SU-DHL-6 (cell line): Measurements from ENCODE around the gene USP7.
"Not testable (repeated sequence)": the region's sequence is repeated elsewhere in the genome, so short reads cannot be mapped to it uniquely, and the experiment has no call there.

Source experiments
- H2AFZ ChIP-seq: fragments of 200-600 bp; sonication (generic); 2 replicates; pipeline ENCODE4 v1.6.1; 2014; ENCODE audit warnings: low read depth, mild to moderate bottlenecking, moderate library complexity, mixed read lengths, antibody characterized with exemption, low read length; ENCODE audit not compliant: severe bottlenecking
- H3F3A ChIP-seq: fragments of 200-600 bp; shearing (Covaris generic); 2 replicates; pipeline ENCODE4 v1.6.0; 2016; ENCODE audit warnings: antibody characterized with exemption, mild to moderate bottlenecking; ENCODE audit not compliant: insufficient read depth
- H3K27ac ChIP-seq: fragments of 200-600 bp; sonication (generic); 2 replicates; pipeline ENCODE4 v1.5.1; 2016; ENCODE audit warnings: low read depth, mild to moderate bottlenecking, low read length, moderate library complexity, mixed read lengths
- H3K27me3 ChIP-seq: fragments of 200-600 bp; sonication (generic), shearing (Covaris generic); 2 replicates; pipeline ENCODE4 v1.6.0; 2014; ENCODE audit warnings: mild to moderate bottlenecking, low read length
- H3K36me3 ChIP-seq: fragments of 200-600 bp; sonication (generic); 2 replicates; pipeline ENCODE4 v1.6.1; 2014; ENCODE audit warnings: mild to moderate bottlenecking, low read length, mixed read lengths
- H3K4me2 ChIP-seq: fragments of 300-600, 200-600 bp; shearing (Covaris generic), sonication (generic); 2 replicates; pipeline ENCODE4 v1.6.0; 2014; ENCODE audit warnings: low read length, low read depth, mild to moderate bottlenecking; ENCODE audit not compliant: poor library complexity, severe bottlenecking
- H3K4me3 ChIP-seq: fragments of 200-600 bp; sonication (generic); 2 replicates; pipeline ENCODE4 v1.5.1; 2014; ENCODE audit warnings: antibody characterized with exemption, low read length, mild to moderate bottlenecking, mixed read lengths; ENCODE audit not compliant: insufficient read depth, poor library complexity, severe bottlenecking
- H3K79me2 ChIP-seq: fragments of 200-600 bp; sonication (generic); 2 replicates; pipeline ENCODE4 v1.6.1; 2014; ENCODE audit warnings: mild to moderate bottlenecking, low read length, moderate library complexity; ENCODE audit not compliant: insufficient read depth
- H3K9ac ChIP-seq: fragments of 200-600 bp; sonication (generic); 2 replicates; pipeline ENCODE4 v1.7.0; 2014; ENCODE audit warnings: mild to moderate bottlenecking, low read length
- H3K9me2 ChIP-seq: fragments of 200-600 bp; sonication (generic); replicated peaks from 2 replicates; pipeline ENCODE4 v1.6.1; 2014; ENCODE audit warnings: low read length; ENCODE audit not compliant: insufficient read depth
- H3K9me3 ChIP-seq: fragments of 200-600 bp; sonication (generic); 2 replicates; pipeline ENCODE4 v1.6.1; 2014; ENCODE audit warnings: low read length, mixed read lengths; ENCODE audit not compliant: insufficient read depth
- H4K20me1 ChIP-seq: fragments of 200-600 bp; sonication (generic); 2 replicates; pipeline ENCODE4 v1.6.1; 2014; ENCODE audit warnings: low read depth, mild to moderate bottlenecking, antibody characterized with exemption, low read length, moderate library complexity, mixed read lengths
- CTCF ChIP-seq: fragments of 200-600 bp; sonication (generic); IDR thresholded peaks from one replicate; pipeline ENCODE4 v1.5.1; 2017; ENCODE audit warnings: antibody characterized with exemption, mild to moderate bottlenecking, low read length, moderate library complexity; ENCODE audit not compliant: insufficient read depth, poor library complexity, severe bottlenecking
- EZH2phosphoT487 ChIP-seq: fragments of 200-600 bp; sonication (generic), shearing (Covaris generic); conservative IDR thresholded peaks from 2 replicates; pipeline ENCODE4 v1.6.1; 2018; ENCODE audit warnings: mild to moderate bottlenecking, antibody characterized with exemption, low read length, moderate library complexity, mixed read lengths

Gene USP7

GRCh38 chr16:8877894-8878522, 85.7 kb downstream of the USP7 start:
- Histone ChIP-seq H3K4me2 (no peak overlapping the region), H3K27ac (no peak overlapping the region)
- TF ChIP-seq EZH2phosphoT487 (no peak), CTCF (no peak)

GRCh38 chr16:8875317-8875716, 88.4 kb downstream of the USP7 start:
- H2AFZ ChIP-seq, H3K9me2 ChIP-seq, H4K20me1 ChIP-seq, H3K79me2 ChIP-seq, H3F3A ChIP-seq, H3K9ac ChIP-seq, H3K27me3 ChIP-seq, H3K4me3 ChIP-seq, H3K4me2 ChIP-seq, H3K36me3 ChIP-seq, H3K27ac ChIP-seq, H3K9me3 ChIP-seq: not testable (repeated sequence)

More at GRCh38 chr16:8877894-8878522, 85.7 kb downstream of the USP7 start:
- Histone ChIP-seq H3K27me3 (no peaks in the 10 kb centered on the region), H3K9me3 (no peaks in the 10 kb centered on the region), H2AFZ (no peak overlapping the region), H3K4me3 (no peak overlapping the region), H3K36me3 (no peaks in the 10 kb centered on the region), H3F3A (no peaks in the 10 kb centered on the region), H4K20me1 (no peaks in the 10 kb centered on the region), H3K9me2 (no peaks in the 10 kb centered on the region), H3K9ac (no peak overlapping the region), H3K79me2 (no peaks in the 10 kb centered on the region)

GRCh38 chr16:8874388-8874787, 89.3 kb downstream of the USP7 start:
- H3K9ac ChIP-seq: no peak overlapping the region
- H3K36me3 ChIP-seq: no peaks in the 10 kb centered on the region
- H3K4me2 ChIP-seq: no peak overlapping the region
- no peaks in the 10 kb centered on the region for H4K20me1 ChIP-seq
- H3K27ac ChIP-seq: no peak overlapping the region
- H3K27me3 ChIP-seq: no peaks in the 10 kb centered on the region
- H3K79me2 ChIP-seq: no peaks in the 10 kb centered on the region
- H3K9me2 ChIP-seq: no peaks in the 10 kb centered on the region
- H3F3A ChIP-seq: 0 out of 2 replicates have a peak, but pooled peaks cover 4% of the 10 kb centered on the region
- H3K4me3 ChIP-seq: no peak overlapping the region
- TF ChIP-seq EZH2phosphoT487: no peak
- no peak for TF ChIP-seq CTCF
- no peaks in the 10 kb centered on the region for H3K9me3 ChIP-seq
- H2AFZ ChIP-seq: no peak overlapping the region

- H3K79me2 ChIP-seq, H3K27me3 ChIP-seq, H4K20me1 ChIP-seq, H3K9ac ChIP-seq, H3K9me3 ChIP-seq, H3K36me3 ChIP-seq, H3K9me2 ChIP-seq, H3F3A ChIP-seq, H3K27ac ChIP-seq, H3K4me2 ChIP-seq, H3K4me3 ChIP-seq, H2AFZ ChIP-seq: not testable (repeated sequence)
These were observed 89.9 kb downstream of the USP7 start for GRCh38 chr16:8873866-8874195.
